ENCODE measurements around the gene NPAS3.

The NPAS3 gene

DNA sequence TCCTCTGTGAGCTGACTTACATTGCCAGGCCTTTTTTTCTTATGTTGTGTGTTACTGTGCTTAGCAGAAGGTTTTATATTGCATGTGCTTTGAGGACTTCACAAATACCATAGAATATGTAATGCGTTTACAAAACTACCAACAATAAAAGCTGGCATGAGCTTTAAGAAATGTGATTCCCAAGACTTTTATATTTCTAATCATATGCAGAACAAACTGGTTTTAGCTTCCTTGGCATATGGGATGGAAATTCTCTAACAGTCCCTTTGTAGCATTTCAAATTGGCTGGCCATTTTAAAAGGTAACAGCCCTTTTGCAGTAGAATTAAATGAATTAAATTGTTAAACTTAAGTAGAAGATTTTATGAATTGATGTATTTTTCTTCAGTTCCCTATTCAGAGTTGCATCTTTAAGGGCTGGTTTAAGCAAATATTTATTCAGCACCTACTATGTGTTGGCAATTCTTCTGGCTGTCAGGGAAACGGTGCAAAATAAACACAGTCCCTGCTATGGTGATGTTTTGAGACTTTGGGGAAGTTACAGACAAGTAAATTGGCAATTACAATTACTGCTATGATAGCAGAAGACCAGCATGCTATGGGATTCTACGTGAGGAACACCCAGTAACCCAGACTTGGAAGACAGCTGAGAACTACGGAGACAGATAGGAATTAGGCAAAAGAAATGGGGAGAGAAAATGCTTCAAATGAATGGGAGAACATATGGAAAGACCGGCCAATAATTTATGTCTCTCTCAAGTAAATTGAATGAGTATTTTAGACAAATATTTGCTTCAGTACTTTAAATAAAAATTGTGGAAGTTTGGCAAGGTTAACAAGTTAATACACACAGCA lies 565.8 kb downstream of the NPAS3 start:
- no peaks in the 10 kb centered on the region for H3K27me3 ChIP-seq (ENCODE audit: control insufficient read depth, insufficient read depth, low read length)
- no peak for DNase-seq (ENCODE audit: low read depth, low spot score)
- no peak overlapping the region for H3K27ac ChIP-seq (ENCODE audit: low read length)
- WGBS (ENCODE audit: insufficient coverage, insufficient read length): no CpG with 5 or more reads among the region's 5 CpGs
- no peaks in the 10 kb centered on the region for H3K36me3 ChIP-seq (ENCODE audit: control insufficient read depth, insufficient read depth, low read length)
- no peaks in the 10 kb centered on the region for H3K4me1 ChIP-seq (ENCODE audit: control insufficient read depth, insufficient read depth, low read length)
- H3K4me3 ChIP-seq (ENCODE audit: low read length): no peak overlapping the region
- no peaks in the 10 kb centered on the region for H3K9me3 ChIP-seq (ENCODE audit: control insufficient read depth, insufficient read depth, low read length)

DNA sequence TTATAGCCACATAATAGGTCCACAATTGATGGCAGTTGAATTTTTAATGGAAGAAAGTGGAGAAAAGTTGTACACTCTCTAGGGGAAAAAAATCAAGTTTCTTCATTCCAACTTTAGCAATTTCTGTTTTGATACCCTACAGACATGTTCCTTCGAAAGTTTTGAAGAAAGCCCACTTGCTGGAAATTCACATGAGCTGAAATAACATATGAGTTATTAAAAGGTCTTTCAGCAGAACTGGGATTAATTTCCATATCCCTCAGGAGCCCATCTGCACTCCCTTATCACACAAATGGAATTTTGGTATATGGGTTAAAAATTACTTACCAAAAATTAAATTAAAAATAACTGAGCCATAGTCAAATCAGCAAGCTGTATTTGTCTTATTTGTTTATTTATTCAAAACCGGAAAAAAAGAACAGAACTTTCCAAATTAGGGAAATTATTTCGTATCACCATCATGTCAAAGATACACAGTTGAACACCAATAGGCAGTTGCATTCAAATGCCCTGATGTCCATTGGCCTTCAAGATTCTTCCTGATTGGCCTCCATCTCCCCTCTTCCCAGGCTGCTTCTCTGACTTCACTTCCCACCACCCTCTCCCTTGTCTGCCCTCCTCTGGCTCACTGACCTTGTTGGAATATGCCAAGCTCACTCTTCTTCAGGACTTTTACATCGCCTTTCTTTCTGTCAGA lies 566.7 kb downstream of the NPAS3 start:
- WGBS (ENCODE audit: insufficient coverage, insufficient read length): no CpG with 5 or more reads among the region's 4 CpGs
- H3K27ac ChIP-seq (ENCODE audit: low read length): no peak overlapping the region

DNA sequence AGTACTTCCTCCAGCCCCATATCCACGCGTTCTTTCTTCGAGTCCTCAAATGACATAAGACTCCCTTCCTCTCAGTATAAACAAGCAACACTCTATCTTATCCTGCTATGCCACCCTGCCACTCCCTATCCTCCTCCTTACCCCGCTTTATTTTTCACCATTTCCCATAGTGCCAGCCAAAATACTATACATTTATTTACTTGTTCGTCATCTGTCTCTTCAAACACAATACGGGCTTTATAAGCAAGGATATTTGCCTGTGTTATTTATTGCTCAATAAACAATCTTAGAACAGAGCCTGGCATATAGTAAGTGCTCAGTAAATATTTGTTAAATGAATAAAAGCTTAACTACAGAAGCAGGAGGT lies 567.3 kb downstream of the NPAS3 start:
- H3K4me1 ChIP-seq (ENCODE audit: control insufficient read depth, insufficient read depth, low read length): no peaks in the 10 kb centered on the region
- 100% methylated on average over 2 of the region's 6 CpGs for WGBS (ENCODE audit: insufficient coverage, insufficient read length)
- H3K9me3 ChIP-seq (ENCODE audit: control insufficient read depth, insufficient read depth, low read length): no peaks in the 10 kb centered on the region
- DNase-seq (ENCODE audit: low read depth, low spot score): no peak
- no peak overlapping the region for H3K4me3 ChIP-seq (ENCODE audit: low read length)
- H3K27ac ChIP-seq (ENCODE audit: low read length): no peak overlapping the region
- H3K27me3 ChIP-seq (ENCODE audit: control insufficient read depth, insufficient read depth, low read length): no peaks in the 10 kb centered on the region
- no peaks in the 10 kb centered on the region for H3K36me3 ChIP-seq (ENCODE audit: control insufficient read depth, insufficient read depth, low read length)

More for the DNA sequence above, 566.7 kb downstream of the NPAS3 start:
- Histone ChIP-seq H3K36me3 (ENCODE audit: control insufficient read depth, insufficient read depth, low read length) (no peaks in the 10 kb centered on the region), H3K4me1 (ENCODE audit: control insufficient read depth, insufficient read depth, low read length) (no peaks in the 10 kb centered on the region), H3K4me3 (ENCODE audit: low read length) (no peak overlapping the region), H3K27me3 (ENCODE audit: control insufficient read depth, insufficient read depth, low read length) (no peaks in the 10 kb centered on the region), H3K9me3 (ENCODE audit: control insufficient read depth, insufficient read depth, low read length) (no peaks in the 10 kb centered on the region)
- no peak for DNase-seq (ENCODE audit: low read depth, low spot score)

DNA sequence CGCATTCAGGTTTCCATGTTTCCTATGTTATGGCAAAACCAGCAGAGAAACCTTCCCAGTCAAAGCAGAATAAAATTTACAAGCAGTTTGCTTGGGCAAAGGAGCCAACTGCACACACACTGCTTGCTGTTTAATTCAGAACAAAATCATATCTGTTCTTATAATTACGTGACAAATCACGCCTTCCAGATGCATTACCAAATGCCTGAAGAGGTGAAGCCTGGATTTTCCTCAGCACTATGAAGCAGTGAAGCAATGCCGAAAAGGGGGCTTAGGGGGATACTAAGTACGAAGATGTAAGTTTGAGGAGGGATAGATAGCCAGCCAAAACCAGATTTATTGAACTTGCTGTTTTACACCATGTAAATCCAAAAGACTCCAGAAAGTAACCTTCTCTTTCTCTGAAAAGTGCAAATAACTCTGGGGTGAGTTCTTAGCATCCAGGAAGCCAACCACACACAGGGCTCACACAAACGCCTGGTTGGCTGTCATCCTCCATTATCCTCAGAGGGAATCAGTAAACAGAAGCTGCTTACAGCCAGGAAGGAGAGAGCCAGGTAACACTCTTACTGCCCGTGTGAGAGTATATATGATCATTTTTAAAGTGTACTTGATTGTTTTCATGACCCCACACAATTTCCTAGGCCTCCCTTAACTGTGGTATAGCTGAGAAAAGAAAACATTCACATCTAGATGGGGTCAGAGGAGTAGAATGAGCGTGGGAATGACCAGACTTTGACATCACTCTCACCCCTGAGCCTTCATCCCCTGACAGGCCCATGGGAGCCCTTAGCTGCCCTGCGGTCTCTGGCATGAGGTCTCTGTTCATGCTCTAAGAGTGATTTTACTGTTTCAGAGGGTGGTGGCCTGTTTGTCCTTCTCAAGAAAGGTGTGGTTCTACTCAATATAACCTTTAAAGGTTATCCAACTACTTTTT lies 569.7 kb downstream of the NPAS3 start:
- Histone ChIP-seq H3K9me3 (ENCODE audit: control insufficient read depth, insufficient read depth, low read length) (no peaks in the 10 kb centered on the region), H3K4me3 (ENCODE audit: low read length) (no peak overlapping the region), H3K27ac (ENCODE audit: low read length) (no peak overlapping the region), H3K4me1 (ENCODE audit: control insufficient read depth, insufficient read depth, low read length) (no peaks in the 10 kb centered on the region), H3K36me3 (ENCODE audit: control insufficient read depth, insufficient read depth, low read length) (no peaks in the 10 kb centered on the region), H3K27me3 (ENCODE audit: control insufficient read depth, insufficient read depth, low read length) (no peaks in the 10 kb centered on the region)
- DNase-seq (ENCODE audit: low read depth, low spot score): no peak
- WGBS (ENCODE audit: insufficient coverage, insufficient read length): no CpG with 5 or more reads among the region's 9 CpGs

DNA sequence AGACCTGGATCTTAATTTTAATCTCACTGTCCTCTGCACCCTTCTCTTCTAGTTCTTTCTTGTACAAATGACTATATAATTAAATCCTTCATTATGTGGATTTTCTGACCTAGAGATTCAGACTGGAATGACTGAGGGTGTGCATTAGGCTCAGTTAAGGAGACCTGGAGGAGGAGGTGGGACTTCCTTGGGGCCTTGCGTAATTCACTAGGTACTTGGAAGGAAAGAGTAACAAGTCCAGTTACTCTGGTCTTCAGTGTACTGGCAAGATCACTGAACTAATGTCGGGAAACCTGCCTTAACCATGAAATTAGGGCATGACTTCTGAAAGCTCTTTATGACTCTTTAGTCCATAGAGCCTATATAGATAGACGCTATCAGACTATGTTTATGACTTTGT lies 570.8 kb downstream of the NPAS3 start:
- Histone ChIP-seq H3K27me3 (ENCODE audit: control insufficient read depth, insufficient read depth, low read length) (no peaks in the 10 kb centered on the region), H3K4me1 (ENCODE audit: control insufficient read depth, insufficient read depth, low read length) (no peaks in the 10 kb centered on the region), H3K4me3 (ENCODE audit: low read length) (no peak overlapping the region), H3K9me3 (ENCODE audit: control insufficient read depth, insufficient read depth, low read length) (no peaks in the 10 kb centered on the region), H3K27ac (ENCODE audit: low read length) (no peak overlapping the region), H3K36me3 (ENCODE audit: control insufficient read depth, insufficient read depth, low read length) (no peaks in the 10 kb centered on the region)
- DNase-seq (ENCODE audit: low read depth, low spot score): no peak
- no CpG with 5 or more reads among the region's 3 CpGs for WGBS (ENCODE audit: insufficient coverage, insufficient read length)

DNA sequence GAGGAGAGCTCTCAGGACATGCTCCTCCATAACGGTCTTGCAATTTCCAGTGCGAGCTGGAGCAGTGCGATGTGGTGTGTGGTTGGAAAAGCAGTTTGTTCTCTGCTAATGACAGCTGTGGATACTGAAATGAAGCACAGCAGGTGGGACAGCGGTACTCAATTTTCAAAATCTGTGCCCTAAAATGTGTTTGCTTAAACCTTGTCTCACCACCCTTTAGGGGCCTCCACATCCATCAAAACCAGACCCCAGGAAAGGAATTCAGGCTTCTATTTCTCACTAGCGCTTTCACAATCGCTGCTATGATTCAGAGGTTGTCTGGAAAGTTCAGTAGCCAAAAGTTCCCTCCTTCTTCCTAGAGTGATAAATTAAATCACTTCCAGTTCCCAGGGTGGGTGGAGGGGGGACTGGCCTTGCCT lies 571.4 kb downstream of the NPAS3 start:
- Histone ChIP-seq H3K4me1 (ENCODE audit: control insufficient read depth, insufficient read depth, low read length) (no peaks in the 10 kb centered on the region), H3K27ac (ENCODE audit: low read length) (no peak overlapping the region), H3K4me3 (ENCODE audit: low read length) (no peak overlapping the region), H3K9me3 (ENCODE audit: control insufficient read depth, insufficient read depth, low read length) (no peaks in the 10 kb centered on the region), H3K36me3 (ENCODE audit: control insufficient read depth, insufficient read depth, low read length) (no peaks in the 10 kb centered on the region), H3K27me3 (ENCODE audit: control insufficient read depth, insufficient read depth, low read length) (no peaks in the 10 kb centered on the region)
- DNase-seq (ENCODE audit: low read depth, low spot score): no peak
- WGBS (ENCODE audit: insufficient coverage, insufficient read length): no CpG with 5 or more reads among the region's 6 CpGs

DNA sequence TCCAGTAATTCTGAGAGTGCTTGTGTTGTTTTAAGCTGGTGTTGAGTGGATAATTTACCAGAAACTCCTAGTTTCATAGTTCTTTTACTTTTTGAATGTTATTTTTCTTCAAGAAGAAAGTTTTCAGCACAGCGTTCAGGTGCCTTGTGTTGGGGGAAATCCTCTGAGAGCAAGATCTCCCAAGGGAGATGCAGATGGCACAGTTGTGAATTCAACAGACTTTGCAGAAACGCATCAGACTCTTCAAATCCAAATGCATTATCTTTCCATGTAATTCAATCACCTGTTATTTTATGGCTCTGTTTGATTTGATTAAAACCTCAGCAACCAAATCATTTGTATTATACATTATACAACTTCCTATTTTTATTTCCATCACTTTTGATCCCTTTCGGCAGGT lies 572.3 kb downstream of the NPAS3 start:
- no peaks in the 10 kb centered on the region for H3K27me3 ChIP-seq (ENCODE audit: control insufficient read depth, insufficient read depth, low read length)
- no peaks in the 10 kb centered on the region for H3K4me1 ChIP-seq (ENCODE audit: control insufficient read depth, insufficient read depth, low read length)
- H3K9me3 ChIP-seq (ENCODE audit: control insufficient read depth, insufficient read depth, low read length): no peaks in the 10 kb centered on the region
- no peak for DNase-seq (ENCODE audit: low read depth, low spot score)
- no peak overlapping the region for H3K27ac ChIP-seq (ENCODE audit: low read length)
- no peak overlapping the region for H3K4me3 ChIP-seq (ENCODE audit: low read length)
- no peaks in the 10 kb centered on the region for H3K36me3 ChIP-seq (ENCODE audit: control insufficient read depth, insufficient read depth, low read length)
- 100% methylated on average over 1 of the region's 3 CpGs for WGBS (ENCODE audit: insufficient coverage, insufficient read length)

DNA sequence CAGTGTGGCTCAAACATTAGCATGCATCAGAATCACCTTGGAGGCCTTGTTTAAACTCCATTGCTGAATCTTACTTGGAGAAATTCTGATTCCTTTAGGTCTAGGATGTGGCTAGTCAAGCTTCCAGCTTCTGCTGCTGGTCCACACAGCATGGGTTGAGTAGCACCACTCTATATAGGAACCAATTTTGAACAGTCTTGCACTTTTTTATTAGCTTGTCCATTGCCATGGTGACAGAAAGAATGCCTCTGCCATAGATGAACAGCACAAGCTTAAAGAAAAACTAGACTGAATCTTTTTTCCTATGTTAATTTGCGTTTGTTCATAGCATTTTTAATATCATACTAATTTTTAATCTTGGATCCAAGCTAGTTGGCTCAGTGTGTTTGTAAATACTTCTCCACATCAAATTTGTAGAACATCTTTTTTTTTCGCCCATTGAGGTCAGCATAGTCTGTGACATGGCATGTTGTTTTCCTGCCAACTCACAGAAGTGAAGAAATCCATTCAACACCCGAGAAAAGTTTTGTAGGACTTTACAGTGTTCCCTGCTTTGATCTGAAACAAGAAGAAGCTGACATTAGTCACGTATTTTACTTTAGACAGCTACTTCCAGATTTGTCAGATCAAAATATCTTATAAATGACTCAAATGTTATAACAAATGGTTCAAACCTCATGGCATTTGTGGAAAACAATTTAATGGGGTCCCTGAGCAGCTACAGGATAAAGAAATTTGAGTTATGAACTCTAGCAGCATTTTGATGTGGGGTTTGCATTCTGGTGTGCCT lies 573.4 kb downstream of the NPAS3 start:
- Histone ChIP-seq H3K36me3 (ENCODE audit: control insufficient read depth, insufficient read depth, low read length) (no peaks in the 10 kb centered on the region), H3K4me1 (ENCODE audit: control insufficient read depth, insufficient read depth, low read length) (no peaks in the 10 kb centered on the region), H3K27me3 (ENCODE audit: control insufficient read depth, insufficient read depth, low read length) (no peaks in the 10 kb centered on the region), H3K9me3 (ENCODE audit: control insufficient read depth, insufficient read depth, low read length) (no peaks in the 10 kb centered on the region), H3K4me3 (ENCODE audit: low read length) (no peak overlapping the region), H3K27ac (ENCODE audit: low read length) (no peak overlapping the region)
- no peak for DNase-seq (ENCODE audit: low read depth, low spot score)
- WGBS (ENCODE audit: insufficient coverage, insufficient read length): no CpG with 5 or more reads among the region's 4 CpGs

DNA sequence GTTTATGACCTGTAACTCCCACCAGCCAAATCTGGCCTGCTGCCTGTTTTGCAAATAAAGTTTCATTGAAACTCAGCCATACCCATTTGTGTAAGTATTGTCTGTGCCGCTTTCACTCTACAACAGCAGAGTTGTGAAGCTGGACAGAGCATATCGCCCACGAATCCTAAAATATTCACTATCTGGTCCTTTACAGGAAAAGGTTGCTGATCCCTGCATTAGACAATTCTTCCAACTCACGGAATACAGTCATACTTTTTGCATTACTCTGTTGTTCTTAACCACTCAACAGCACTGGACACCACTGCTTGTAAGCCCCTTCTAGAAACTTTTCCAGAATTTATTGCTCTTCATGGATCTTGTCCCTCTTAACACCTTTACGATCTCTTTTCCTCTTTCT lies 576.8 kb downstream of the NPAS3 start:
- H3K36me3 ChIP-seq (ENCODE audit: control insufficient read depth, insufficient read depth, low read length): no peaks in the 10 kb centered on the region
- no peaks in the 10 kb centered on the region for H3K4me1 ChIP-seq (ENCODE audit: control insufficient read depth, insufficient read depth, low read length)
- H3K27ac ChIP-seq (ENCODE audit: low read length): no peak overlapping the region
- no CpG with 5 or more reads among the region's 5 CpGs for WGBS (ENCODE audit: insufficient coverage, insufficient read length)
- no peak for DNase-seq (ENCODE audit: low read depth, low spot score)
- no peak overlapping the region for H3K4me3 ChIP-seq (ENCODE audit: low read length)
- H3K9me3 ChIP-seq (ENCODE audit: control insufficient read depth, insufficient read depth, low read length): no peaks in the 10 kb centered on the region
- no peaks in the 10 kb centered on the region for H3K27me3 ChIP-seq (ENCODE audit: control insufficient read depth, insufficient read depth, low read length)

DNA sequence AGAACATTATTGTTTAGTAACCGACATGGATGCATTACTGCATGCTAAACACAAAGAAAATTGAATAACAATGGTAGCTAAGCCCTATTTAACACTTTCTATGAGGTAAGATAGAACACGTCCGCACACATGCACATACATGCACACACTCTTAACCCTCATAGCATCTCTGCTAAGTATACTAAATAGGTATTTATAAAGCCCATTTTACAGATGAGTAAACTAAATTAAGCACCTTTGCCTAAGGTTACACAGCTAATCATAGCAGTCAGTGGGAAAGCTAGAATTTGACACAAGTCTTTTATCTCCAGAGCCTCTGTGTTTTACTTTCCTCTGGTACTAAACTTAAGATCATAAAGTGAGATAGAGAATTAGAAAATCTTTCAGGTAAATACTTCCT lies 577.2 kb downstream of the NPAS3 start:
- Histone ChIP-seq H3K27ac (ENCODE audit: low read length) (no peak overlapping the region), H3K36me3 (ENCODE audit: control insufficient read depth, insufficient read depth, low read length) (no peaks in the 10 kb centered on the region), H3K4me3 (ENCODE audit: low read length) (no peak overlapping the region), H3K27me3 (ENCODE audit: control insufficient read depth, insufficient read depth, low read length) (no peaks in the 10 kb centered on the region), H3K4me1 (ENCODE audit: control insufficient read depth, insufficient read depth, low read length) (no peaks in the 10 kb centered on the region), H3K9me3 (ENCODE audit: control insufficient read depth, insufficient read depth, low read length) (no peaks in the 10 kb centered on the region)
- WGBS (ENCODE audit: insufficient coverage, insufficient read length): no CpG with 5 or more reads among the region's 3 CpGs
- DNase-seq (ENCODE audit: low read depth, low spot score): no peak
